GM18870 (cell line): Measurements from ENCODE around the gene SEPSECS.

Experiments used
- ATAC-seq: cut with Tn5 transposase; IDR thresholded peaks from one replicate; pipeline ENCODE4 v1.9.1; 2021; ENCODE audit warnings: moderate library complexity; ENCODE audit not compliant: unreplicated experiment

SEPSECS gene

GRCh38 chr4:25110527-25111329, 49.5 kb downstream of the SEPSECS start:
- no peak for ATAC-seq

- no peak for ATAC-seq
Observed at GRCh38 chr4:25109511-25109910, 50.7 kb downstream of the SEPSECS start.

- no peak for ATAC-seq
Observed at GRCh38 chr4:25108556-25108955, 51.7 kb downstream of the SEPSECS start.

GRCh38 chr4:25107827-25108516, 52.3 kb downstream of the SEPSECS start:
- no peak for ATAC-seq

- ATAC-seq = no peak
Observed at GRCh38 chr4:25106363-25107151, 53.7 kb downstream of the SEPSECS start.

GRCh38 chr4:25104591-25104990, 55.7 kb downstream of the SEPSECS start:
- no peak for ATAC-seq

GRCh38 chr4:25103418-25103817, 56.8 kb downstream of the SEPSECS start:
- no peak for ATAC-seq

- ATAC-seq = no peak
Observed at GRCh38 chr4:25101836-25102235, 58.4 kb downstream of the SEPSECS start.

GRCh38 chr4:25100710-25101109, 59.5 kb downstream of the SEPSECS start:
- ATAC-seq = no peak

GRCh38 chr4:25100021-25100555, 60.2 kb downstream of the SEPSECS start:
- no peak for ATAC-seq

- ATAC-seq = no peak
Observed at GRCh38 chr4:25098964-25099891, 61.0 kb downstream of the SEPSECS start.

- ATAC-seq = no peak
Observed at GRCh38 chr4:25096981-25097443, 63.2 kb downstream of the SEPSECS start.

GRCh38 chr4:25096251-25096980, 63.8 kb downstream of the SEPSECS start:
- no peak for ATAC-seq

GRCh38 chr4:25095837-25096236, 64.4 kb downstream of the SEPSECS start:
- ATAC-seq = no peak

GRCh38 chr4:25092139-25092538, 68.1 kb downstream of the SEPSECS start:
- ATAC-seq = no peak

- no peak for ATAC-seq
Observed at GRCh38 chr4:25090516-25090915, 69.7 kb downstream of the SEPSECS start.

GRCh38 chr4:25089051-25089763, 71.0 kb downstream of the SEPSECS start:
- ATAC-seq = no peak

- no peak for ATAC-seq
Observed at GRCh38 chr4:25088093-25088952, 71.9 kb downstream of the SEPSECS start.
